GM23248 (cell line): ENCODE data around the gene CLCN4. TPM values are rescaled to one million over a fixed set of nuclear protein-coding genes. Genes with fewer than 3 reads are reported as not detected.

Experiments used
- DNase-seq: peaks from one replicate; pipeline ENCODE4 v3.0.0-alpha.2; 2015
- H2AFZ ChIP-seq: fragments of 200-600 bp; sonication (generic); 2 replicates; pipeline ENCODE4 v1.6.1; 2016; ENCODE audit warnings: antibody characterized with exemption
- H3F3A ChIP-seq: fragments of 200-600 bp; sonication (generic); 2 replicates; pipeline ENCODE4 v1.6.1; 2016; ENCODE audit warnings: mild to moderate bottlenecking, antibody characterized with exemption, mixed run types; ENCODE audit not compliant: insufficient read depth
- H3K27ac ChIP-seq: fragments of 200-600 bp; sonication (generic); 2 replicates; pipeline ENCODE4 v1.5.1; 2016; ENCODE audit warnings: mild to moderate bottlenecking
- H3K27me3 ChIP-seq: fragments of 200-600 bp; sonication (generic); replicated peaks from 2 replicates; pipeline ENCODE4 v1.6.1; 2016; ENCODE audit warnings: mild to moderate bottlenecking; ENCODE audit not compliant: insufficient read depth
- H3K36me3 ChIP-seq: fragments of 200-600 bp; sonication (generic); 2 replicates; pipeline ENCODE4 v1.6.1; 2016; ENCODE audit warnings: low read depth, mild to moderate bottlenecking
- H3K4me1 ChIP-seq: fragments of 200-600 bp; sonication (generic); 2 replicates; pipeline ENCODE4 v1.6.1; 2016; ENCODE audit warnings: mild to moderate bottlenecking; ENCODE audit not compliant: insufficient read depth
- H3K4me2 ChIP-seq: fragments of 200-600 bp; sonication (generic); one replicate; pipeline ENCODE4 v1.6.1; 2016; ENCODE audit warnings: mild to moderate bottlenecking; ENCODE audit not compliant: unreplicated experiment
- H3K4me3 ChIP-seq: fragments of 200-600 bp; sonication (generic); 2 replicates; pipeline ENCODE4 v1.5.1; 2016; ENCODE audit warnings: mild to moderate bottlenecking
- H3K79me2 ChIP-seq: fragments of 200-600 bp; sonication (generic); 2 replicates; pipeline ENCODE4 v1.6.1; 2016; ENCODE audit warnings: mild to moderate bottlenecking; ENCODE audit not compliant: insufficient read depth
- H3K9ac ChIP-seq: fragments of 200-600 bp; sonication (generic); 2 replicates; pipeline ENCODE4 v1.6.1; 2016; ENCODE audit warnings: mild to moderate bottlenecking
- H3K9me2 ChIP-seq: fragments of 200-600 bp; sonication (generic); 2 replicates; pipeline ENCODE4 v1.6.1; 2016; ENCODE audit warnings: mixed run types, mild to moderate bottlenecking, moderate library complexity; ENCODE audit not compliant: insufficient read depth
- H3K9me3 ChIP-seq: fragments of 200-600 bp; sonication (generic); one replicate; pipeline ENCODE4 v1.6.1; 2017; ENCODE audit warnings: low read depth
- H4K20me1 ChIP-seq: fragments of 200-600 bp; sonication (generic); 2 replicates; pipeline ENCODE4 v1.6.0; 2016; ENCODE audit not compliant: insufficient read depth
- EZH2 ChIP-seq: fragments of 200-600 bp; sonication (generic); IDR thresholded peaks from 2 replicates; pipeline ENCODE4 v1.6.1; 2018; ENCODE audit warnings: antibody characterized with exemption, mild to moderate bottlenecking; ENCODE audit not compliant: insufficient read depth, poor library complexity, severe bottlenecking
- EZH2phosphoT487 ChIP-seq: fragments of 200-600 bp; sonication (generic); IDR thresholded peaks from 2 replicates; pipeline ENCODE4 v1.6.1; 2018; ENCODE audit warnings: antibody characterized with exemption, moderate library complexity, mild to moderate bottlenecking, low read depth; ENCODE audit not compliant: insufficient read depth
- WGBS, 2 experiments: methylation state at CpG; one replicate each; pipeline ENCODE4 v1.1.6; 2015 to 2017; ENCODE audit warnings: low lambda C conversion rate in 2 of 2, low coverage in 1 of 2; ENCODE audit errors: missing lambda C conversion rate in 2 of 2; 5-methylcytosine and 5-hydroxymethylcytosine counted together
- in situ Hi-C: fragments of 300-500 bp; cut with MboI; formaldehyde crosslinking; loops from 2 replicates; pipeline ENCODE4 v1.15.0; 2020
- polyA plus RNA-seq: library from polyadenylated mRNA; unstranded; fragments of >200 nt; fragmentation: Nextera tagmentation; extraction: Ambion mirVana; gene quantifications from 2 replicates; pipeline ENCODE4 v1.2.1, GENCODE V29; 2016
- total RNA-seq: library from RNA; depleted of rRNA; stranded (reverse); fragments of >200 nt; shearing (Covaris generic); gene quantifications from 2 replicates; pipeline ENCODE4 v1.2.3, GENCODE V29; 2014

Gene CLCN4
- total and polyA plus RNA-seq, 2 experiments from 2014 or later = 0.29 to 0.97 TPM

- H3K4me1 ChIP-seq = no peaks in the 10 kb centered on the region
- no peak overlapping the region for H3K4me3 ChIP-seq
- in situ Hi-C loops = loop anchor here (25.0 kb wide), 1 partner anchor 542 kb away; no protein-coding TSS in a partner anchor
- H3K9me3 ChIP-seq = no peaks in the 10 kb centered on the region
- WGBS, 2 experiments = 74% methylated on average over 4 of the region's 4 CpGs
- no peaks in the 10 kb centered on the region for H3K36me3 ChIP-seq
- no peaks in the 10 kb centered on the region for H3K9me2 ChIP-seq
- no peak overlapping the region for H2AFZ ChIP-seq
- H3K27ac ChIP-seq = no peak overlapping the region
- no peak overlapping the region for H3K4me2 ChIP-seq
- no peak overlapping the region for H3K9ac ChIP-seq
- no peaks in the 10 kb centered on the region for H4K20me1 ChIP-seq
- TF ChIP-seq EZH2 (no peak), EZH2phosphoT487 (no peak)
- no peaks in the 10 kb centered on the region for H3K27me3 ChIP-seq
- no peaks in the 10 kb centered on the region for H3F3A ChIP-seq
- no peak for DNase-seq
- no peaks in the 10 kb centered on the region for H3K79me2 ChIP-seq
These were observed 38.6 kb downstream of the CLCN4 start for GRCh38 chrX:10195425-10195824.

- Histone ChIP-seq H3K4me3 (no peak overlapping the region), H2AFZ (no peak overlapping the region), H3K27me3 (no peaks in the 10 kb centered on the region), H3K9ac (no peak overlapping the region), H3F3A (no peaks in the 10 kb centered on the region), H3K4me2 (no peak overlapping the region), H3K9me2 (no peaks in the 10 kb centered on the region), H3K36me3 (no peaks in the 10 kb centered on the region), H3K4me1 (no peaks in the 10 kb centered on the region), H3K9me3 (no peaks in the 10 kb centered on the region), H3K79me2 (no peaks in the 10 kb centered on the region), H4K20me1 (no peaks in the 10 kb centered on the region), H3K27ac (no peak overlapping the region)
- TF ChIP-seq EZH2phosphoT487 (no peak), EZH2 (no peak)
- no peak for DNase-seq
- in situ Hi-C loops = loop anchor here (25.0 kb wide), 1 partner anchor 541 kb away; no protein-coding TSS in a partner anchor
These were observed 39.2 kb downstream of the CLCN4 start for GRCh38 chrX:10195947-10196346.

DNA sequence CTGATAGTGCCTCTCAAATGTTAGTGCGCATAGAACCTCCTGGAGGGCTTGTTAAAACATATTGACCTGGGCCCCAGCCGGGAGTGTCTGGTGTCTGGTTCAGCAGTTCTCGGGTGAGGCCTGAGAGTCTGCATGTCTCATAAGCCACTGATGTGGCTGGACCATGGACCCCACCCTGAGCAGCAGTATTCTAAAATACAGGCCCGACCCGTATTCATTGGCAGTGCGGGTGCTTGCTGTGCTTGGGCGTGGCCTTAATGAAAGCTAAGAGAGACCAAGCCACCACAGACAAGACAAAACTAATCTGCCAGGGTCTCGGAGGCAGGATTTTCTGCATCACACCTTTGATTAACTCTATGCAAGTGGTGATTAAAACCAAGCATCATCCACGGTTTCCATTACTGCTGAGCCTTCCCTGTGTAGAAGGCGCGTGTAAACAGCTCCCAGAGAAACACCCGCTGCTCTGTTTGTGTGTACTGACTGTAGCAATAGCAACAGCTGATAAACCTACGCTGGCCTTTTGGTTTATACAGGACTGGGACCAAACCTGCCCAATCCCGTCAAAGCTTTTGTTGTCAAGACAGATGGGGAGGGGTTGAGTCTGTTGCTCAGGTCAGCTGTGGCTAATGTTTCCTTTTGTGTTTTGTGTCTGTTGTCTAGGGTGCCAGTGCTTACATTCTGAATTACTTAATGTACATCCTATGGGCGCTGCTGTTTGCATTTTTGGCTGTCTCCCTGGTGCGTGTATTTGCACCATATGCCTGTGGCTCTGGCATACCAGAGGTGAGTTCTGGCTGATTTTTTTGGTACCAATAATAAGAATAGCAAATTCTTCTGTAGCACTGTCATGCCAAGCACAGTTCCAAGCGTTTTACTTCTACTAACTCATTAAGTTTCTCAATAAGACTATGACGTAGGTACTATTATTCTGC, 40.8 kb downstream of the CLCN4 start:
- DNase-seq = no peak
- TF ChIP-seq EZH2phosphoT487 = no peak
- TF ChIP-seq EZH2 = no peak

DNA sequence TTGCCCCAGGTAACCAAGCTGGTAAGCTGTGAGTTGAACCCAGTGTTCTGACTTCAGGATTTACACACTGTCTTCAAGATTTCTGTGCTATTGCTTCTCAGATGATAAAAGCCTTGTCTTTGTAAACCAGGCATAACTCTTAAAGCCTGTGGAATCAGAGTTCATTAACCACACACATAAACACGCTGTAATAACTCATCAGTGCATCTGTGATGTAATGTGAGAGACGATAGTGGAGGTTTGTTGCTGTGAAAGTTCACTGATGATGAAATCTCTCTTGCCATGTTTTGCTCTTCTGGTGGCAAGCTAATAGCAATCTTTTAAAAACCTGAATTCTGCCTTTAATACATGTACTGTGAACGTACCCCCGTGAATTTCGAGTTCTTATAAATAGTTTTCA, 41.5 kb downstream of the CLCN4 start:
- no peak overlapping the region for H3K27ac ChIP-seq
- no peaks in the 10 kb centered on the region for H3K9me3 ChIP-seq
- H3K9ac ChIP-seq = no peak overlapping the region
- TF ChIP-seq EZH2phosphoT487 = no peak
- no peak for TF ChIP-seq EZH2
- H4K20me1 ChIP-seq = no peaks in the 10 kb centered on the region
- WGBS, 2 experiments = 67 to 72% methylated on average over 5 of the region's 5 CpGs
- H3K4me3 ChIP-seq = no peak overlapping the region
- H2AFZ ChIP-seq = no peak overlapping the region
- DNase-seq = no peak
- H3K79me2 ChIP-seq = no peaks in the 10 kb centered on the region
- no peaks in the 10 kb centered on the region for H3K36me3 ChIP-seq
- H3K9me2 ChIP-seq = no peaks in the 10 kb centered on the region
- no peaks in the 10 kb centered on the region for H3K4me1 ChIP-seq
- in situ Hi-C loops = loop anchor here (25.0 kb wide), 1 partner anchor 539 kb away; no protein-coding TSS in a partner anchor
- no peaks in the 10 kb centered on the region for H3F3A ChIP-seq
- H3K27me3 ChIP-seq = no peaks in the 10 kb centered on the region
- no peak overlapping the region for H3K4me2 ChIP-seq

More for the DNA sequence above, 40.8 kb downstream of the CLCN4 start:
- H3K9me2 ChIP-seq = no peaks in the 10 kb centered on the region
- H3K4me2 ChIP-seq = no peak overlapping the region
- no peak overlapping the region for H2AFZ ChIP-seq
- no peak overlapping the region for H3K4me3 ChIP-seq
- 92 to 93% methylated on average over 17 to 18 of the region's 18 CpGs for WGBS, 2 experiments
- no peaks in the 10 kb centered on the region for H3K79me2 ChIP-seq
- H3F3A ChIP-seq = no peaks in the 10 kb centered on the region
- H3K27me3 ChIP-seq = no peaks in the 10 kb centered on the region
- H3K9me3 ChIP-seq = no peaks in the 10 kb centered on the region
- H3K9ac ChIP-seq = no peak overlapping the region
- no peaks in the 10 kb centered on the region for H4K20me1 ChIP-seq
- in situ Hi-C loops = loop anchor here (25.0 kb wide), 1 partner anchor 540 kb away; no protein-coding TSS in a partner anchor
- no peaks in the 10 kb centered on the region for H3K4me1 ChIP-seq
- no peak overlapping the region for H3K27ac ChIP-seq
- H3K36me3 ChIP-seq = no peaks in the 10 kb centered on the region
